Esophagus squamous epithelium (tissue), 4 donors: Measurements from ENCODE around the gene LMOD3.

Source experiments
- CTCF ChIP-seq, 6 experiments: fragments of 450-650 bp in 4 of 6; fragments of 200-600 bp in 2 of 6; sonication (generic) in 2 of 6; IDR thresholded peaks; one replicate each; pipeline ENCODE4 v1.5.1; 2016 to 2019; ENCODE audit warnings: antibody characterized with exemption in 6 of 6, mild to moderate bottlenecking in 4 of 6, moderate library complexity in 4 of 6
- POLR2A ChIP-seq, 4 donors: fragments of 450-650 bp; IDR thresholded peaks; one replicate each; pipeline ENCODE4 v1.6.1; 2017; ENCODE audit warnings: antibody characterized with exemption in 4 of 4, mild to moderate bottlenecking in 4 of 4, moderate library complexity in 3 of 4

- TF ChIP-seq CTCF (IDR thresholded peaks at IDR 0.05) = no peak
- TF ChIP-seq POLR2A (IDR thresholded peaks at IDR 0.05) = no peak
Measured at GRCh38 chr3:69142797-69143454, 20.5 kb upstream of the LMOD3 start.
